ENCODE results near the gene TUBGCP5.

DNA sequence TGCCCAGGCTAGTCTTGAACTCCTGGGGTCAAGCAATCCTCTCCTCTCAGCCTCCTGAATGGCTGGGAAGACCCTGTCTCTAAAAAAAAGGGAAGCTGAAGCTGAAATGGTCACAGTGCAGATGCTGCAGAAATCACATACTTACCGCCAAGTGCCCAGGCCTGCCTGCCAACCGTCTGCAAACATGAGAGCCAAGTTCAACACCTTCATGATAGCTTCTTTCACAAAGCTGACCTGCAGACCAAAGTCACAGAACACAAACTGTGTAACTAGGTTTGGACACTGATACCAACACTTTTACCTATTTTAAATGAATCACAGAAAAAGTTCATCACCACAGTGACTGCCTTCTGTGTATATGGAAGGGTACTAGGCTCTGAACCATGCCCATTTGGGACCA is 36.4 kb downstream of the TUBGCP5 start:
- TF ChIP-seq, protein P1, sequence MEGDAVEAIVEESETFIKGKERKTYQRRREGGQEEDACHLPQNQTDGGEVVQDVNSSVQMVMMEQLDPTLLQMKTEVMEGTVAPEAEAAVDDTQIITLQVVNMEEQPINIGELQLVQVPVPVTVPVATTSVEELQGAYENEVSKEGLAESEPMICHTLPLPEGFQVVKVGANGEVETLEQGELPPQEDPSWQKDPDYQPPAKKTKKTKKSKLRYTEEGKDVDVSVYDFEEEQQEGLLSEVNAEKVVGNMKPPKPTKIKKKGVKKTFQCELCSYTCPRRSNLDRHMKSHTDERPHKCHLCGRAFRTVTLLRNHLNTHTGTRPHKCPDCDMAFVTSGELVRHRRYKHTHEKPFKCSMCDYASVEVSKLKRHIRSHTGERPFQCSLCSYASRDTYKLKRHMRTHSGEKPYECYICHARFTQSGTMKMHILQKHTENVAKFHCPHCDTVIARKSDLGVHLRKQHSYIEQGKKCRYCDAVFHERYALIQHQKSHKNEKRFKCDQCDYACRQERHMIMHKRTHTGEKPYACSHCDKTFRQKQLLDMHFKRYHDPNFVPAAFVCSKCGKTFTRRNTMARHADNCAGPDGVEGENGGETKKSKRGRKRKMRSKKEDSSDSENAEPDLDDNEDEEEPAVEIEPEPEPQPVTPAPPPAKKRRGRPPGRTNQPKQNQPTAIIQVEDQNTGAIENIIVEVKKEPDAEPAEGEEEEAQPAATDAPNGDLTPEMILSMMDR (IDR thresholded peaks at IDR 0.05) = no peak
- TF ChIP-seq POLR2A (IDR thresholded peaks at IDR 0.05; ENCODE audit: low read depth) (no peak), EP300 (IDR thresholded peaks at IDR 0.05) (no peak)
